Skeletal muscle satellite cell (primary cell): Measurements from ENCODE around the gene GFRA1.

Experiments used
- H3K27me3 ChIP-seq: 2 replicates; pipeline ENCODE4 v1.7.0; 2013; ENCODE audit warnings: low read length; ENCODE audit not compliant: control insufficient read depth, insufficient read depth
- H3K36me3 ChIP-seq: 2 replicates; pipeline ENCODE4 v1.7.0; 2013; ENCODE audit warnings: mild to moderate bottlenecking, control low read depth, low read length; ENCODE audit not compliant: insufficient read depth
- H3K4me1 ChIP-seq: 2 replicates; pipeline ENCODE4 v1.7.0; 2013; ENCODE audit warnings: low read length; ENCODE audit not compliant: control insufficient read depth, insufficient read depth
- H3K4me2 ChIP-seq: 2 replicates; pipeline ENCODE4 v1.7.0; 2013; ENCODE audit warnings: mild to moderate bottlenecking, low read length
- H3K4me3 ChIP-seq: 2 replicates; pipeline ENCODE4 v1.7.0; 2013; ENCODE audit warnings: low read length
- H3K9ac ChIP-seq: 2 replicates; pipeline ENCODE4 v1.7.0; 2013; ENCODE audit warnings: mild to moderate bottlenecking, low read depth, low read length, moderate library complexity
- H3K9me3 ChIP-seq: replicated peaks from 2 replicates; pipeline ENCODE4 v1.7.0; 2013; ENCODE audit warnings: mild to moderate bottlenecking, control low read depth, low read length

GFRA1 gene

DNA sequence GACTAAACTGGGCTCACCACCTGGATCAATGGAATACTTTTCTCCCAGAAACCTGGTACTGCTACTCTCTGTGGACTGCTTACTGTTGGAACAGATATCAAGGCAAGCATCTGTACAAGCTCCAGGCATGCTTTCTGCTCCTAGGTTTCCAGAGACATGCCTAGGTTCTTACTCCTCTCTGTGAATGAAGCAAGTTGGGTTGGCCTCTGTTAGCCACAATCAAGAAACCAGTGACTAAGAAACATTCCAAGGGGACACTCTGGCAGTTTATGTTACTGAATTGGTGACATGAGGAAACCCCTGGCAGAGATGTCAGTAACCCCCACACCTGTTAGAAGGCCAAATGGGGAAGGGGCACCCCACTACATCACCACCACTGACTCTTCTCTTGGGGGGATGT is 121.9 kb downstream of the GFRA1 start:
- no peaks in the 10 kb centered on the region for H3K27me3 ChIP-seq

GRCh38 chr10:116150606-116151005 is 122.4 kb downstream of the GFRA1 start:
- no peak overlapping the region for H3K4me2 ChIP-seq
- no peak overlapping the region for H3K9ac ChIP-seq
- no peaks in the 10 kb centered on the region for H3K9me3 ChIP-seq
- no peaks in the 10 kb centered on the region for H3K36me3 ChIP-seq
- no peaks in the 10 kb centered on the region for H3K4me1 ChIP-seq
- no peak overlapping the region for H3K4me3 ChIP-seq
- H3K27me3 ChIP-seq: no peaks in the 10 kb centered on the region

More for the DNA sequence above, 121.9 kb downstream of the GFRA1 start:
- H3K9me3 ChIP-seq: no peaks in the 10 kb centered on the region
- no peak overlapping the region for H3K4me2 ChIP-seq
- H3K4me3 ChIP-seq: no peak overlapping the region
- H3K9ac ChIP-seq: no peak overlapping the region
- no peaks in the 10 kb centered on the region for H3K36me3 ChIP-seq
- no peaks in the 10 kb centered on the region for H3K4me1 ChIP-seq

DNA sequence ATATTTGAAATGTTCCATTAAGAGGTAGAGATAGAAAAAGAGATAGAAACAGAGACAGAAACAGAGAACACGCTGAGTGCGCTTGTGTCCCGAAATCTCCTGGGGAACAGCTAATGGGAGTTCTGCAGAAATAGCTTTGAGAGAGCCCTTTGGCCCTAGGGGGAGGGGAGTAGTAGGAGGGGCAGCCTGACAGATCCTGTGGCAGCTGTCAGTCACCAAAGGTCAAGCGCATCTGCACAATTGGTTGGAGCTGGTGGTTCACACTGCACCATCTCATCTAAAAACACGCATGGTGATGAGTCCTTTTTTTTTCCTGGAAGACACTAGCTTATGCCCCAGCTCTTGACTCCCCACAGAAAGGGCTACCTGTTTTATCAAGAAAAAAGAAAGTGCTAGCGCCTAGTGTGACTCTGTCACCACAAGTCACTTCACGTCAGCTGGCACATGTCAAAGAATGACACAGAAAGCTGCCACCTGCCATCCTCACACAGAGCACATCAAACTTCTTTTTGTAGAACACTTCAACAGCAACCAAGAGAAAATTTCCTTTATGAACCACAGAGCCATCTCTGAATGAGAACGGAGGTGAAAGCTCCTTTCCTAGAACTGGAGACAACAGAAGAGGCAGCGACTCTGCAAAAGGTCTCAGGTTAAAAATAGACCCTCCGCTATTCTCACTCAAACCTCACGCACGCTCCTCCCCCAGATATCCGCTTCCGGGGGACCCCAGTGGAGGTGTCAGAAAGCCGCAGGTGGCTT is 125.7 kb downstream of the GFRA1 start:
- H3K9ac ChIP-seq: no peak overlapping the region
- H3K4me3 ChIP-seq: no peak overlapping the region
- no peaks in the 10 kb centered on the region for H3K36me3 ChIP-seq
- no peaks in the 10 kb centered on the region for H3K27me3 ChIP-seq
- no peaks in the 10 kb centered on the region for H3K4me1 ChIP-seq
- H3K9me3 ChIP-seq: no peaks in the 10 kb centered on the region
- no peak overlapping the region for H3K4me2 ChIP-seq

- H3K27me3 ChIP-seq: no peaks in the 10 kb centered on the region
- no peak overlapping the region for H3K4me2 ChIP-seq
- no peaks in the 10 kb centered on the region for H3K36me3 ChIP-seq
- no peaks in the 10 kb centered on the region for H3K4me1 ChIP-seq
- no peak overlapping the region for H3K9ac ChIP-seq
- H3K4me3 ChIP-seq: no peak overlapping the region
- H3K9me3 ChIP-seq: no peaks in the 10 kb centered on the region
Measured at GRCh38 chr10:116146372-116147140, 126.5 kb downstream of the GFRA1 start.

GRCh38 chr10:116143673-116144222 is 129.3 kb downstream of the GFRA1 start:
- no peak overlapping the region for H3K4me3 ChIP-seq
- no peaks in the 10 kb centered on the region for H3K27me3 ChIP-seq
- no peak overlapping the region for H3K4me2 ChIP-seq
- H3K9ac ChIP-seq: no peak overlapping the region
- H3K9me3 ChIP-seq: no peaks in the 10 kb centered on the region
- H3K36me3 ChIP-seq: no peaks in the 10 kb centered on the region
- no peaks in the 10 kb centered on the region for H3K4me1 ChIP-seq

GRCh38 chr10:116141855-116142254 is 131.2 kb downstream of the GFRA1 start:
- no peak overlapping the region for H3K9ac ChIP-seq
- H3K4me3 ChIP-seq: no peak overlapping the region
- no peaks in the 10 kb centered on the region for H3K4me1 ChIP-seq

GRCh38 chr10:116141246-116141645 is 131.8 kb downstream of the GFRA1 start:
- H3K36me3 ChIP-seq: no peaks in the 10 kb centered on the region
- H3K9ac ChIP-seq: no peak overlapping the region
- H3K4me3 ChIP-seq: no peak overlapping the region
- H3K4me1 ChIP-seq: no peaks in the 10 kb centered on the region
- H3K9me3 ChIP-seq: no peaks in the 10 kb centered on the region
- no peak overlapping the region for H3K4me2 ChIP-seq
- H3K27me3 ChIP-seq: no peaks in the 10 kb centered on the region

More at GRCh38 chr10:116141855-116142254, 131.2 kb downstream of the GFRA1 start:
- no peaks in the 10 kb centered on the region for H3K9me3 ChIP-seq
- no peaks in the 10 kb centered on the region for H3K27me3 ChIP-seq
- no peaks in the 10 kb centered on the region for H3K36me3 ChIP-seq
- no peak overlapping the region for H3K4me2 ChIP-seq

DNA sequence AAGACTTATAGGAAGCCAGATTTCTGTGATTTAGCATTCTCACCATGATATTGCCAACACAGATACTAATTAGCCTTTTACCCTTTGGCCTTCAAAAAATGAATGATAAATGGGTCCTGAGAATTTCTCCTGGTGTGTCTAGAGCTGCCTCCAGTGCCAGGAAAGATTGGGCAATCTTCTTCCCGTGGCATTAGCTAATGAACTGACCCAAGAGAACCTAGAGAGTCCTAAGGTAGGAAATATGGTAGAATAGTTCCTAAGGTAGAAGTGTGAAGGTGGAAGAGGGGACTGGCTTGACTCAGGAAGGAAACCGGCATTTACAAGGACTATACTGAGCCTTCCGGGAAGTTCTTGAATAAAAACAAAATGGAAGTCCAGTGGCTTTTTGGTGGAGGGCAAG is 133.1 kb downstream of the GFRA1 start:
- no peaks in the 10 kb centered on the region for H3K9me3 ChIP-seq
- H3K27me3 ChIP-seq: no peaks in the 10 kb centered on the region
- no peak overlapping the region for H3K4me2 ChIP-seq
- H3K4me3 ChIP-seq: no peak overlapping the region
- no peaks in the 10 kb centered on the region for H3K4me1 ChIP-seq
- H3K36me3 ChIP-seq: no peaks in the 10 kb centered on the region
- H3K9ac ChIP-seq: no peak overlapping the region

- H3K27me3 ChIP-seq: no peaks in the 10 kb centered on the region
Measured at GRCh38 chr10:116138897-116139296, 134.1 kb downstream of the GFRA1 start.

GRCh38 chr10:116136261-116136660 is 136.7 kb downstream of the GFRA1 start:
- H3K4me3 ChIP-seq: no peak overlapping the region
- H3K4me1 ChIP-seq: no peaks in the 10 kb centered on the region
- H3K9ac ChIP-seq: no peak overlapping the region
- no peaks in the 10 kb centered on the region for H3K36me3 ChIP-seq
- no peaks in the 10 kb centered on the region for H3K9me3 ChIP-seq
- no peaks in the 10 kb centered on the region for H3K27me3 ChIP-seq
- no peak overlapping the region for H3K4me2 ChIP-seq

More at GRCh38 chr10:116138897-116139296, 134.1 kb downstream of the GFRA1 start:
- Histone ChIP-seq H3K9me3 (no peaks in the 10 kb centered on the region), H3K9ac (no peak overlapping the region), H3K4me1 (no peaks in the 10 kb centered on the region), H3K4me2 (no peak overlapping the region), H3K4me3 (no peak overlapping the region), H3K36me3 (no peaks in the 10 kb centered on the region)

GRCh38 chr10:116134322-116134721 is 138.7 kb downstream of the GFRA1 start:
- no peak overlapping the region for H3K4me3 ChIP-seq
- H3K4me1 ChIP-seq: no peaks in the 10 kb centered on the region
- no peaks in the 10 kb centered on the region for H3K9me3 ChIP-seq

More at GRCh38 chr10:116134322-116134721, 138.7 kb downstream of the GFRA1 start:
- H3K4me2 ChIP-seq: no peak overlapping the region
- H3K36me3 ChIP-seq: no peaks in the 10 kb centered on the region
- no peaks in the 10 kb centered on the region for H3K27me3 ChIP-seq
- no peak overlapping the region for H3K9ac ChIP-seq
